ENCODE measurements around the gene TRAF2.

TRAF2 gene

GRCh38 chr9:136849038-136849959 lies 37.0 kb upstream of the TRAF2 start, which contains the start of gene PHPT1:
Gene PHPT1 (plus strand): TSS chr9:136849409. CDS start chr9:136849431, 22 bp downstream.
- H3K4me2 ChIP-seq (ENCODE audit: low read length), result peak within 1 kb of the TSS; percentile 100
- peaks cover 9% of the 10 kb centered on the region for H3K36me3 ChIP-seq (ENCODE audit: insufficient read depth, low read length)
- peaks cover 19% of the 10 kb centered on the region for H3K4me1 ChIP-seq (ENCODE audit: control insufficient read depth, insufficient read depth, low read length)
- H3K4me3 ChIP-seq (ENCODE audit: low read length), result peak within 1 kb of the TSS; percentile 98
- H3K27me3 ChIP-seq (ENCODE audit: control insufficient read depth, insufficient read depth, low read length), result peaks cover 4% of the 10 kb centered on the region
- H3K9ac ChIP-seq (ENCODE audit: low read depth, low read length), result peak within 1 kb of the TSS; percentile 86
- no peaks in the 10 kb centered on the region for H3K9me3 ChIP-seq (replicated peaks; ENCODE audit: low read length)

DNA sequence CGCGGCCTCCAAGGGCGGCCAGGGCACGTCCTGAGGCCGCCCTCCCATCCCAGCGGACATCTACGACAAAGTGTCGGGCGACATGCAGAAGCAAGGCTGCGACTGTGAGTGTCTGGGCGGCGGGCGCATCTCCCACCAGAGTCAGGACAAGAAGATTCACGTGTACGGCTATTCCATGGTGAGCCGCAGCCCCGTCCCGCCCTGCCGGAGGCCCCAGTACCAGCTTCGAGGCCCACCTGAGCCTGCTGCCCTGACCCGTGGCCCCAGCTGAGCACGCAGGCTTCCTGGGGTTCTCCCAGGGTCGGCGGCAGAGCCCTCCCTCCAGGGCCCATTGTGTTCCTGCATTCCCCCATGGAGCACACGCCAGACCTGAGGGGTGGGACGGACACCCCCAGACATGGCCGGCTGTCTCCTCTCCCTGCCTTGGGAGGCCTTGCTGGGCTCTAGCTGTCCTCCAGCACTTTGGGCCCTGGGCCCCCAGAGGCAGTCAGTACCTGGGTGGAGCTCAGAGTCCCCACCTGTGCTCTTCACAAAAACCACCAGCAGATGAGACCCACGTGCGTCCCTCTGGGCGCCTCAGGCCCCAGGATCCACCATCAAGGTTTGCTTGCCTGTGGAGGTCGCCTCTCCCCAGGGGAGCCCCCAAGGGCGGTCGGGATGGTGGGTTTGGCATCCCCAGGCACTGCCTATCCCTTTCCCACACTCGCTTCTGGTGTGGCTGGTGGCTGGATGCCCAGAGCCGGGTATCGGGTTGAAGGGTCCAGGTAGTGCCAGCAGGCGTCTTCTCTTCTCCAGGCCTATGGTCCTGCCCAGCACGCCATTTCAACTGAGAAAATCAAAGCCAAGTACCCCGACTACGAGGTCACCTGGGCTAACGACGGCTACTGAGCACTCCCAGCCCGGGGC lies 36.1 kb upstream of the TRAF2 start:
- Histone ChIP-seq H3K4me1 (ENCODE audit: control insufficient read depth, insufficient read depth, low read length) (peaks cover 19% of the 10 kb centered on the region), H3K4me3 (ENCODE audit: low read length) (peak overlapping the region; percentile 98), H3K4me2 (ENCODE audit: low read length) (peak overlapping the region; percentile 100), H3K9me3 (replicated peaks; ENCODE audit: low read length) (no peaks in the 10 kb centered on the region), H3K36me3 (ENCODE audit: insufficient read depth, low read length) (peaks cover 9% of the 10 kb centered on the region), H3K27me3 (ENCODE audit: control insufficient read depth, insufficient read depth, low read length) (peaks cover 4% of the 10 kb centered on the region), H3K9ac (ENCODE audit: low read depth, low read length) (peak overlapping the region; percentile 86)

- H3K4me1 ChIP-seq (ENCODE audit: control insufficient read depth, insufficient read depth, low read length), result peaks cover 19% of the 10 kb centered on the region
Measured at GRCh38 chr9:136850866-136851775, 35.2 kb upstream of the TRAF2 start.

GRCh38 chr9:136851941-136852663 lies 34.2 kb upstream of the TRAF2 start, which contains the start of gene MAMDC4:
Gene MAMDC4 (plus strand): TSS chr9:136852346. CDS start chr9:136852417, 71 bp downstream.
- H3K4me1 ChIP-seq (ENCODE audit: control insufficient read depth, insufficient read depth, low read length), result peaks cover 19% of the 10 kb centered on the region
- H3K4me3 ChIP-seq (ENCODE audit: low read length), result no peak within 1 kb of the TSS
- H3K9ac ChIP-seq (ENCODE audit: low read depth, low read length), result no peak within 1 kb of the TSS

More at GRCh38 chr9:136850866-136851775, 35.2 kb upstream of the TRAF2 start:
- peak overlapping the region; percentile 100 for H3K4me2 ChIP-seq (ENCODE audit: low read length)
- no peak overlapping the region for H3K4me3 ChIP-seq (ENCODE audit: low read length)
- H3K9me3 ChIP-seq (replicated peaks; ENCODE audit: low read length), result no peaks in the 10 kb centered on the region
- no peak overlapping the region for H3K9ac ChIP-seq (ENCODE audit: low read depth, low read length)
- peaks cover 9% of the 10 kb centered on the region for H3K36me3 ChIP-seq (ENCODE audit: insufficient read depth, low read length)
- H3K27me3 ChIP-seq (ENCODE audit: control insufficient read depth, insufficient read depth, low read length), result peaks cover 4% of the 10 kb centered on the region

GRCh38 chr9:136852664-136853595 lies 33.4 kb upstream of the TRAF2 start:
- Histone ChIP-seq H3K36me3 (ENCODE audit: insufficient read depth, low read length) (peaks cover 9% of the 10 kb centered on the region), H3K9ac (ENCODE audit: low read depth, low read length) (no peak overlapping the region), H3K4me1 (ENCODE audit: control insufficient read depth, insufficient read depth, low read length) (peaks cover 15% of the 10 kb centered on the region)

More at GRCh38 chr9:136851941-136852663, 34.2 kb upstream of the TRAF2 start, which contains the start of gene MAMDC4:
- Histone ChIP-seq H3K9me3 (replicated peaks; ENCODE audit: low read length) (no peaks in the 10 kb centered on the region), H3K27me3 (ENCODE audit: control insufficient read depth, insufficient read depth, low read length) (no peaks in the 10 kb centered on the region), H3K4me2 (ENCODE audit: low read length) (no peak within 1 kb of the TSS), H3K36me3 (ENCODE audit: insufficient read depth, low read length) (peaks cover 9% of the 10 kb centered on the region)

DNA sequence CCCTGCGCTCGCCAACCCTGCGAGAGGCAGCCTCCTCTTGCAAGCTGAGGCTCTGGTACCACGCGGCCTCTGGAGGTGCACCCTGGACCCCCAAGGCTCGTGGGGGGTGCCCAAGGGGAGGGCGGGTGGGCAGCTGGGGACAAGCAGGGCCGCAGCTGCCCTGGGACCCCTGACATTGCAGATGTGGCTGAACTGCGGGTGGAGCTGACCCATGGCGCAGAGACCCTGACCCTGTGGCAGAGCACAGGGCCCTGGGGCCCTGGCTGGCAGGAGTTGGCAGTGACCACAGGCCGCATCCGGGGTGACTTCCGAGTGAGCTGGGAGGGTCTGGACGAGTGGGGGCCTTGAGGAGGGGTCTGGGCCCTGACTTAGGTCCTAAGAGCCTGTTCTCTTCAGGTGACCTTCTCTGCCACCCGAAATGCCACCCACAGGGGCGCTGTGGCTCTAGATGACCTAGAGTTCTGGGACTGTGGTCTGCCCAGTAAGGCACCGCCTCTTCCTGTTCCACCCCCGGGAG lies 32.7 kb upstream of the TRAF2 start:
- H3K9ac ChIP-seq (ENCODE audit: low read depth, low read length), result no peak overlapping the region

More at GRCh38 chr9:136852664-136853595, 33.4 kb upstream of the TRAF2 start:
- H3K27me3 ChIP-seq (ENCODE audit: control insufficient read depth, insufficient read depth, low read length), result no peaks in the 10 kb centered on the region
- H3K4me3 ChIP-seq (ENCODE audit: low read length), result no peak overlapping the region
- H3K9me3 ChIP-seq (replicated peaks; ENCODE audit: low read length), result no peaks in the 10 kb centered on the region
- H3K4me2 ChIP-seq (ENCODE audit: low read length), result no peak overlapping the region

DNA sequence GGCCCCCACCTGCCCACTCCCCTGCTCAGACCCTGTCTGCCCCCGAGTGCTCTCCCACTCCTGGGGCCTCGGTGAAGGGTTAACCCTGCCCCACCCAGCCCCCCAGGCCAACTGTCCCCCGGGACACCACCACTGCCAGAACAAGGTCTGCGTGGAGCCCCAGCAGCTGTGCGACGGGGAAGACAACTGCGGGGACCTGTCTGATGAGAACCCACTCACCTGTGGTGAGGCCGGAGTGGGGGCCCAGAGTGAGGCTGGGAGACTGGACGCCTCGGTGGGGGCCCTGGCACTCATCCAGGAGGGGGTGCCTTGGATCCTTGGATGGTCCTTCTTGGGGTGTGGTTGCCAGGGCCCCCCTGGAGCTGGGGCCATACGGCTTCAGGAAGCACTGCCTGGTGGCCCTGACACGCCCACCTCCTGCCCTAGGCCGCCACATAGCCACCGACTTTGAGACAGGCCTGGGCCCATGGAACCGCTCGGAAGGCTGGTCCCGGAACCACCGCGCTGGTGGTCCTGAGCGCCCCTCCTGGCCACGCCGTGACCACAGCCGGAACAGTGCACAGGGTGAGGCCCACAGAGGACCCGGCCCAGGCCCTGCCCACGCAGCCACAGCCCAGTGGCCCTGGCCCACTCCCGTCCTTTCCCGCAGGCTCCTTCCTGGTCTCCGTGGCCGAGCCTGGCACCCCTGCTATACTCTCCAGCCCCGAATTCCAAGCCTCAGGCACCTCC lies 32.0 kb upstream of the TRAF2 start:
- H3K4me1 ChIP-seq (ENCODE audit: control insufficient read depth, insufficient read depth, low read length), result peaks cover 19% of the 10 kb centered on the region
- no peak overlapping the region for H3K9ac ChIP-seq (ENCODE audit: low read depth, low read length)
- H3K27me3 ChIP-seq (ENCODE audit: control insufficient read depth, insufficient read depth, low read length), result no peaks in the 10 kb centered on the region
- H3K4me2 ChIP-seq (ENCODE audit: low read length), result no peak overlapping the region
- no peaks in the 10 kb centered on the region for H3K9me3 ChIP-seq (replicated peaks; ENCODE audit: low read length)
- H3K36me3 ChIP-seq (ENCODE audit: insufficient read depth, low read length), result peaks cover 9% of the 10 kb centered on the region
- no peak overlapping the region for H3K4me3 ChIP-seq (ENCODE audit: low read length)

More for the DNA sequence above, 32.7 kb upstream of the TRAF2 start:
- Histone ChIP-seq H3K4me1 (ENCODE audit: control insufficient read depth, insufficient read depth, low read length) (peaks cover 13% of the 10 kb centered on the region), H3K4me2 (ENCODE audit: low read length) (no peak overlapping the region), H3K36me3 (ENCODE audit: insufficient read depth, low read length) (peaks cover 9% of the 10 kb centered on the region), H3K4me3 (ENCODE audit: low read length) (no peak overlapping the region), H3K27me3 (ENCODE audit: control insufficient read depth, insufficient read depth, low read length) (no peaks in the 10 kb centered on the region), H3K9me3 (replicated peaks; ENCODE audit: low read length) (no peaks in the 10 kb centered on the region)

GRCh38 chr9:136854842-136855460 lies 31.4 kb upstream of the TRAF2 start:
- Histone ChIP-seq H3K9ac (ENCODE audit: low read depth, low read length) (no peak overlapping the region), H3K4me1 (ENCODE audit: control insufficient read depth, insufficient read depth, low read length) (peaks cover 21% of the 10 kb centered on the region), H3K36me3 (ENCODE audit: insufficient read depth, low read length) (peaks cover 9% of the 10 kb centered on the region)

More at GRCh38 chr9:136854842-136855460, 31.4 kb upstream of the TRAF2 start:
- Histone ChIP-seq H3K4me3 (ENCODE audit: low read length) (no peak overlapping the region), H3K27me3 (ENCODE audit: control insufficient read depth, insufficient read depth, low read length) (no peaks in the 10 kb centered on the region), H3K9me3 (replicated peaks; ENCODE audit: low read length) (no peaks in the 10 kb centered on the region), H3K4me2 (ENCODE audit: low read length) (no peak overlapping the region)
